ENCODE measurements around the gene KCNS1. TPM values are rescaled to one million over a fixed set of nuclear protein-coding genes. Genes with fewer than 3 reads are reported as not detected.

Gene KCNS1
- total RNA-seq, 1 donor from 2014 or later, result 2.2 TPM

DNA sequence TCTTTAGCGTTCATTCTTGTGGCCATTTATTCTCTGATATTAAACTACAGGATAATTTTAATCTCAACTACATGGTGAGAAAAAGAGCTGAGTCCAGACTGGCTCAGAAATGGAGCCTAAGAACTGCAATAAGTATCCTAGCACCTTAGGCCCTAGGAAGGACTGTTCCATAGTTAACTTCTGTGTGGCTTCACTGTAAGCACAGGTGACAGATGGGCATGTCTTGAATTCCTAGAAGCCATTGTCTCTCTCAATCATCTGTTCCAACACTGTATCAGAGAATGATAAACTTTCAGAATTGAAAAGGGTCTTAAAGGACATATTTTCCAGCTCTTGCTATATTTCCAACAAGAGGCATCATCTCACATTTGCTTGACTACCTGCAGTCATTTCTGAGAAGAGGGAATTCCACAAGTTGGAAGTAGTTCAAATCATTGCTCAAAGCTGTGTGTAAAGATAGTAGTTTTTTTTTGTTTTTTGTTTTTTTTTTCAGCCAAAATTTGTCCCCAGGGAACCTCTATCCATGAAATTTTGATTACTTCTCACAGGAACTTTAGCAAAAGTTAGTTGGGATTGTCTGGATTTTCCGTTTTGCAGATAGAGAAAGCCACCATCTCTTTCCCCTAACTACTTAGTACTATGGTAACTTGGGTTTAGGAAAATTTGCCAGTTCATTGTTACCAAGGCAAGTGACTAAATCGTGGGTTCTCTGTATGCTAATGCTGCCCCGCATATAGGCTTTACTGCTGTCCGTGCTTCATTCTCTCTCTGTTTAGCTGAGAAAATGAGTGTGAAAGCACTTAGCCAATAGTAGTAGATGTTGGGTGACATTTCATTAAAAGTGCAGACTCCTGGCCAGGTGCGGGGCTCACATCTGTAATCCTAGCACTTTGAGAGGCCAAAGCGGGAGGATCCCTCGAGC is 47.2 kb downstream of the KCNS1 start:
- TF ChIP-seq, protein P1, sequence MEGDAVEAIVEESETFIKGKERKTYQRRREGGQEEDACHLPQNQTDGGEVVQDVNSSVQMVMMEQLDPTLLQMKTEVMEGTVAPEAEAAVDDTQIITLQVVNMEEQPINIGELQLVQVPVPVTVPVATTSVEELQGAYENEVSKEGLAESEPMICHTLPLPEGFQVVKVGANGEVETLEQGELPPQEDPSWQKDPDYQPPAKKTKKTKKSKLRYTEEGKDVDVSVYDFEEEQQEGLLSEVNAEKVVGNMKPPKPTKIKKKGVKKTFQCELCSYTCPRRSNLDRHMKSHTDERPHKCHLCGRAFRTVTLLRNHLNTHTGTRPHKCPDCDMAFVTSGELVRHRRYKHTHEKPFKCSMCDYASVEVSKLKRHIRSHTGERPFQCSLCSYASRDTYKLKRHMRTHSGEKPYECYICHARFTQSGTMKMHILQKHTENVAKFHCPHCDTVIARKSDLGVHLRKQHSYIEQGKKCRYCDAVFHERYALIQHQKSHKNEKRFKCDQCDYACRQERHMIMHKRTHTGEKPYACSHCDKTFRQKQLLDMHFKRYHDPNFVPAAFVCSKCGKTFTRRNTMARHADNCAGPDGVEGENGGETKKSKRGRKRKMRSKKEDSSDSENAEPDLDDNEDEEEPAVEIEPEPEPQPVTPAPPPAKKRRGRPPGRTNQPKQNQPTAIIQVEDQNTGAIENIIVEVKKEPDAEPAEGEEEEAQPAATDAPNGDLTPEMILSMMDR (IDR thresholded peaks at IDR 0.05; ENCODE audit: insufficient read depth, low read depth, low read length), result no peak
- TF ChIP-seq EZH2 (IDR thresholded peaks at IDR 0.05; ENCODE audit: insufficient read depth, low read length), result no peak
- DNase-seq (ENCODE audit: low read depth) (no peak), FAIRE-seq (no peak)
- Mint-ChIP-seq H3K9me3 (ENCODE audit: unreplicated experiment) (no peaks in the 10 kb centered on the region), H3K4me1 (ENCODE audit: low read depth, unreplicated experiment) (peaks cover 60% of the 10 kb centered on the region), H3K27me3 (ENCODE audit: low read depth, unreplicated experiment) (no peaks in the 10 kb centered on the region), H3K27ac (ENCODE audit: unreplicated experiment) (peak overlapping the region; percentile 95), H3K36me3 (ENCODE audit: low read depth, unreplicated experiment) (no peaks in the 10 kb centered on the region), H3K4me3 (ENCODE audit: unreplicated experiment) (no peak overlapping the region)
- Histone ChIP-seq H2AFZ (ENCODE audit: low read depth, low read length) (no peak overlapping the region), H3K9ac (ENCODE audit: low read length) (peak overlapping the region; percentile 25), H4K20me1 (ENCODE audit: insufficient read depth, low read length) (no peaks in the 10 kb centered on the region), H3K36me3 (ENCODE audit: insufficient read depth, low read length) (peaks cover 5% of the 10 kb centered on the region), H3K27ac (ENCODE audit: low read depth, low read length) (peak overlapping the region; percentile 48), H3K9me3 (ENCODE audit: insufficient read depth, low read depth, low read length) (no peaks in the 10 kb centered on the region), H3K4me2 (ENCODE audit: low read length) (peak overlapping the region; percentile 47), H3K4me1 (ENCODE audit: insufficient read depth, low read length) (peaks cover 16% of the 10 kb centered on the region), H3K27me3 (ENCODE audit: insufficient read depth, low read length) (no peaks in the 10 kb centered on the region), H3K4me3 (ENCODE audit: insufficient read depth, low read depth, low read length) (no peak overlapping the region), H3K79me2 (ENCODE audit: insufficient read depth, low read length) (peaks cover 4% of the 10 kb centered on the region)

DNA sequence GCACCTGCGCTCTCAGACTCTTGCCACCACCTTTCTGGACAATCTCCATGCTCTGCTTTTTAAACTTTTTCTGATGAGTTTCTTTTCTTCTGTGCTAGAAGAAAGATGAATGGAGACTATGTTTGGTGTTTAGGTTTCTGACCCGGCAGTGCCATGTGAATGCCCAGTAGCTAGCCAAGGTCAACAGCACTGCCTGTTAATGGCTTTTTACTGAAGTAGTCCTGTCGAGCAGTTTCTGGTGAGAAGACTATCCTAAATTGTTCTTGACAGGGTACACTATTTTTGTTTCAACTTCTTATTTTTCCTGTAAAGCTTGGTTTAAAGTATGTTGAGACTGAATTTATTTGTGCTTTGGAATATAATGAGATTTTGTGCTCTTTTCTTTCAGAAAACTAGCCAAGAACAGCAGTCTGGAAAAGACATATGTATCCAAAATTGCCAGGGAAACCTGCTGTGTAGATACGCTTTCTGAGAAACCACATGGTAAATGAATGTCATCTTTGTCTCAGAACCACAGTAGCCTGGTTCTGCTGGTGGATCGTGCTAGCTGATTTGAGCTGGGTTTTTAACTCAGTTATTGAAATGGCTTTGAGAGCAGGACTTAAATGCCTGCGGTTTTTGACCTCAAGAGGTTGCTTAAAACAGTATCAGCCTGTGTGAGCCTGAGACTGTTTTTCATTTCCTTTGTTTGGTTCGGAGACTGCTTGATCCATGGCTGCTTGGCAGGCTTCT is 48.1 kb downstream of the KCNS1 start:
- H3K36me3 ChIP-seq (ENCODE audit: insufficient read depth, low read length), result peaks cover 5% of the 10 kb centered on the region
- peak overlapping the region; percentile 30 for H3K4me3 Mint-ChIP-seq (ENCODE audit: unreplicated experiment)
- no peaks in the 10 kb centered on the region for H3K36me3 Mint-ChIP-seq (ENCODE audit: low read depth, unreplicated experiment)
- no peaks in the 10 kb centered on the region for H3K27me3 Mint-ChIP-seq (ENCODE audit: low read depth, unreplicated experiment)
- peak overlapping the region; percentile 25 for H3K9ac ChIP-seq (ENCODE audit: low read length)
- H3K9me3 ChIP-seq (ENCODE audit: insufficient read depth, low read depth, low read length), result no peaks in the 10 kb centered on the region
- no peak overlapping the region for H2AFZ ChIP-seq (ENCODE audit: low read depth, low read length)
- peak overlapping the region; percentile 47 for H3K4me2 ChIP-seq (ENCODE audit: low read length)
- H3K27me3 ChIP-seq (ENCODE audit: insufficient read depth, low read length), result no peaks in the 10 kb centered on the region
- H3K79me2 ChIP-seq (ENCODE audit: insufficient read depth, low read length), result peaks cover 4% of the 10 kb centered on the region
- H3K4me3 ChIP-seq (ENCODE audit: insufficient read depth, low read depth, low read length), result no peak overlapping the region
- no peaks in the 10 kb centered on the region for H3K9me3 Mint-ChIP-seq (ENCODE audit: unreplicated experiment)
- no peaks in the 10 kb centered on the region for H4K20me1 ChIP-seq (ENCODE audit: insufficient read depth, low read length)
- DNase-seq (ENCODE audit: low read depth) (peak; percentile 96), FAIRE-seq (peak; percentile 76)
- peaks cover 16% of the 10 kb centered on the region for H3K4me1 ChIP-seq (ENCODE audit: insufficient read depth, low read length)
- TF ChIP-seq, protein P1 (IDR thresholded peaks at IDR 0.05; ENCODE audit: insufficient read depth, low read depth, low read length), result no peak
- TF ChIP-seq EZH2 (IDR thresholded peaks at IDR 0.05; ENCODE audit: insufficient read depth, low read length), result no peak
- peak overlapping the region; percentile 95 for H3K27ac Mint-ChIP-seq (ENCODE audit: unreplicated experiment)
- peaks cover 52% of the 10 kb centered on the region for H3K4me1 Mint-ChIP-seq (ENCODE audit: low read depth, unreplicated experiment)
- peak overlapping the region; percentile 48 for H3K27ac ChIP-seq (ENCODE audit: low read depth, low read length)
